Measurements from ENCODE around the gene MYO1E. TPM values are rescaled to one million over a fixed set of nuclear protein-coding genes. Genes with fewer than 3 reads are reported as not detected.
"Not testable (repeated sequence)": the region's sequence is repeated elsewhere in the genome, so short reads cannot be mapped to it uniquely, and the experiment has no call there.

Gene MYO1E
- total RNA-seq, 4 donors from 2014 or later: 49.7 to 135 (median 82.2) TPM

- H3K4me3 ChIP-seq; H3K27me3 ChIP-seq; H3K27ac ChIP-seq; DNase-seq; intact Hi-C loops (cut with DNase I); H3K9me3 ChIP-seq: not testable (repeated sequence)
- 83 to 91% methylated on average over 7 to 9 of the region's 10 CpGs for WGBS, 2 donors
- TF ChIP-seq CTCF (IDR thresholded peaks at IDR 0.05): peak in 3 of 6 experiments; percentile 11 to 34 (median 16)
- Histone ChIP-seq H3K4me1 (peaks cover 0 to 22% (median 6%) of the 10 kb centered on the region in 3 donors), H3K36me3 (peaks cover 0 to 76% (median 3%) of the 10 kb centered on the region in 3 donors)
These were observed 228.1 kb downstream of the MYO1E start for GRCh38 chr15:59144594-59144993.

DNA sequence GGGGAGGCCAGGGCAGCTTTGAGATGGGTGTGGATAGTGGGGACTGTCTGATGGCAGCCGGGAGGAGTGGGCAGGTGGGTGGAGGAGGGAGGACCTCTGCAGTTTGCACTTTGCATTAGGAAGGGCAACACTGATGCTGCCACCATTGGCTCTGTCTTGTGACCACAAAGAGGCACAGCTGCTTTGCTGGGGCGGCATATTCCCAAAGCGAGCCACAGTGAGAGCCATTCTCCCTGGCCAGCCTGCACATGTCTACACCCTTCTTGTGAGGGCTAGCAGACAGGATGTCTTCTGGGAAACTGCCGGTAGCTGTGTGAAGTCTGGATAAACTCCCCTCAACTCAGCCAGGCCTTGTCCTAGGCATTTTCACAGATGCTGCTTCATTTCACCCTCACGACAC is 229.4 kb downstream of the MYO1E start:
- WGBS, 2 donors: 63 to 66% methylated on average over 4 to 5 of the region's 5 CpGs
- DNase-seq: no peak
- Histone ChIP-seq H3K9me3 (no peaks in the 10 kb centered on the region), H3K4me3 (no peak overlapping the region), H3K27me3 (no peaks in the 10 kb centered on the region), H3K36me3 (peaks cover 0 to 76% (median 3%) of the 10 kb centered on the region in 3 donors), H3K4me1 (peaks cover 0 to 15% (median 6%) of the 10 kb centered on the region in 3 donors), H3K27ac (no peak overlapping the region)
- no peak for TF ChIP-seq POLR2A (IDR thresholded peaks at IDR 0.05)
- TF ChIP-seq CTCF (IDR thresholded peaks at IDR 0.05): no peak
- intact Hi-C loops (cut with DNase I): no loop called here

DNA sequence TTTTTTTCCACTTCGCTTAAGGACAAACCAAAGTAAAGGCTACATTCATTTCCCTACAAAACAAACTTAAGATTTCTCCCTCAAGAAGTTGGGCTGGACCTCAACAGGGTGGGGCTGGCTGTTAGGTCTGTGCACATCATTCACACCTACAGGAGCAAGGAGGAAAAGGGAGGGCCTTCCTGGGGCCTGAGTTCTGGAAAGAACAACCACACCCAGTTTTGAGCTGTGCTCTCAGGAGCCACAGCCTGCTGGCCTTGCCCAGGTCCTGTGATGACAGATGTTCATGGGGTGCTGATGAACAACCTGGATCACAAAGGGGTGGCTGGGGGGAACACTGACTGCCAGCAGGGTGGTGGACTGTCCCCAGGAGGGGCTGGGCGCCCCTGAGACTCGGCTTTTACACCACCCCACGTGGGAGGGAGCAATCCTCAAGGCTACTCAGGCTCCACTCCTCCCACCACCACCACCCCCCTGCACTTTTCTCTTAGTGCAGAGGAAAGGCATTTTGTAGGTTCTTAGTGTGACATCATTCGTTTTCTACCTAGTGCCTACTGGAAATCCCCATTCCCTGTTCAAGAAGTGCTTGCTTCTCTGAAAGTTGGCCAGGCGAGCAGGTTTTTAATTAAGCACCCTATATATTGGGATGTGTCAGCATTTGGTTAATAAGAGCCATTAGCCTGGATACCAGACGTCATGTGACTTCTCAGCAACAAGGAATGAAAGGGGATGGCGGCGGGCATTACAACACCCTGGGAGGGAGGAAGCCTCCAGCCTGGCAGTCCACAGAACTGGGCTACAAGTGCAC is 232.0 kb downstream of the MYO1E start:
- intact Hi-C loops (cut with DNase I): no loop called here
- no peaks in the 10 kb centered on the region for H3K9me3 ChIP-seq
- peak overlapping the region in 3 of 4 donors; percentile 25 to 46 (median 26) for H3K27ac ChIP-seq
- WGBS, 2 donors: 73 to 90% methylated on average over 4 to 9 of the region's 9 CpGs
- no peaks in the 10 kb centered on the region for H3K27me3 ChIP-seq
- H3K4me3 ChIP-seq: no peak overlapping the region
- peaks cover 12 to 79% (median 16%) of the 10 kb centered on the region in 3 donors for H3K36me3 ChIP-seq
- DNase-seq: no peak
- TF ChIP-seq CTCF (IDR thresholded peaks at IDR 0.05) (no peak), POLR2A (IDR thresholded peaks at IDR 0.05) (no peak)
- peaks cover 0 to 11% (median 6%) of the 10 kb centered on the region in 3 donors for H3K4me1 ChIP-seq

DNA sequence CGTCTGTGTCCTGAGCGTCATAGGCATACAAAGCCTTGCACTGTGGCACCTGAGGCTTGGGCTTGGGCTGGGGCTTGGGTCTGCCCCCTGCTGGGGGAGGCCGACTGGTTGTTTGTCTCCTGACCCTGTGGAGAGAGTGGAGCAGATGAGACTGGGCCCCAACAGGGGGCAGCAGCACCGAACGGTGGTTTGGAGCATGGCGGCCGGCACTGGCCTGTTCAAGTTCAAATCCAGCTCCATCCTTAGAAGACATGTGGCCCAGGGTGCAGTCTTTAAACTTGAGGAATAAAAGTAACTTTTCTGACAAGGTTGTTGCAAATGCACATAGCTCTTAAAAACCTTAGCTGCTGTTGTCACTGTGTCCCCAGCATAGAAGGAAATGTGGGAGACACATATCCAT is 234.4 kb downstream of the MYO1E start:
- Histone ChIP-seq H3K4me3 (no peak overlapping the region), H3K9me3 (no peaks in the 10 kb centered on the region), H3K27ac (no peak overlapping the region), H3K4me1 (peaks cover 0 to 11% (median 6%) of the 10 kb centered on the region in 3 donors), H3K36me3 (peaks cover 15 to 80% (median 22%) of the 10 kb centered on the region in 3 donors), H3K27me3 (no peaks in the 10 kb centered on the region)
- DNase-seq: no peak
- TF ChIP-seq POLR2A (IDR thresholded peaks at IDR 0.05): no peak
- peak; percentile 25 to 61 (median 31) for TF ChIP-seq CTCF (IDR thresholded peaks at IDR 0.05)
- 74 to 80% methylated on average over 2 to 6 of the region's 7 CpGs for WGBS, 2 donors
- intact Hi-C loops (cut with DNase I): no loop called here

DNA sequence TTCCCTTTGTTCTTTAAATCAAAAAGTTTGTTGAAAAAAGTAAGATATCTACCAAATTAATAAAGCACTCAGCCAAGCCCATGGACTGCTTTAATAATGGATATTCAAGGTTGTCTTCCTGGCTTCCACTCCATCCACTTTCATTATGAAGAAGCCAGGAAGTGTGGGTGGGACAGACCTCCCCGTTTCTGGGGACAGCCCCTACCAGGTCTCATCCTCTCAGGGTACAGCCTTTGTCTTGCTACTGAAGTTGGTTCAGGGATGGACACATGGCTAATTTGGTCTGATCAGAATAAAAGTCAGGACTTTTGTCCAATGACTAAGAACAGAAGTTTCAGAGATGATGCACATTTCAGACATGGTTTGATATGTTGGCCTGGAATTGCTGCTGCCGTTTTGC is 235.1 kb downstream of the MYO1E start:
- 56 to 57% methylated on average over 2 of the region's 2 CpGs for WGBS, 2 donors
- no peak overlapping the region for H3K4me3 ChIP-seq
- H3K27me3 ChIP-seq: no peaks in the 10 kb centered on the region
- intact Hi-C loops (cut with DNase I): no loop called here
- DNase-seq: no peak
- H3K27ac ChIP-seq: no peak overlapping the region
- TF ChIP-seq POLR2A (IDR thresholded peaks at IDR 0.05): no peak
- TF ChIP-seq CTCF (IDR thresholded peaks at IDR 0.05): no peak
- H3K9me3 ChIP-seq: no peaks in the 10 kb centered on the region
- H3K36me3 ChIP-seq: peaks cover 15 to 78% (median 22%) of the 10 kb centered on the region in 3 donors
- H3K4me1 ChIP-seq: peaks cover 0 to 11% (median 6%) of the 10 kb centered on the region in 3 donors
